ENCODE data around the gene SNAI1. TPM values are rescaled to one million over a fixed set of nuclear protein-coding genes. Genes with fewer than 3 reads are reported as not detected.

SNAI1 gene
- total and polyA plus RNA-seq, 8 donors = 0.37 to 7.1 (median 2.7) TPM; not detected in 2

DNA sequence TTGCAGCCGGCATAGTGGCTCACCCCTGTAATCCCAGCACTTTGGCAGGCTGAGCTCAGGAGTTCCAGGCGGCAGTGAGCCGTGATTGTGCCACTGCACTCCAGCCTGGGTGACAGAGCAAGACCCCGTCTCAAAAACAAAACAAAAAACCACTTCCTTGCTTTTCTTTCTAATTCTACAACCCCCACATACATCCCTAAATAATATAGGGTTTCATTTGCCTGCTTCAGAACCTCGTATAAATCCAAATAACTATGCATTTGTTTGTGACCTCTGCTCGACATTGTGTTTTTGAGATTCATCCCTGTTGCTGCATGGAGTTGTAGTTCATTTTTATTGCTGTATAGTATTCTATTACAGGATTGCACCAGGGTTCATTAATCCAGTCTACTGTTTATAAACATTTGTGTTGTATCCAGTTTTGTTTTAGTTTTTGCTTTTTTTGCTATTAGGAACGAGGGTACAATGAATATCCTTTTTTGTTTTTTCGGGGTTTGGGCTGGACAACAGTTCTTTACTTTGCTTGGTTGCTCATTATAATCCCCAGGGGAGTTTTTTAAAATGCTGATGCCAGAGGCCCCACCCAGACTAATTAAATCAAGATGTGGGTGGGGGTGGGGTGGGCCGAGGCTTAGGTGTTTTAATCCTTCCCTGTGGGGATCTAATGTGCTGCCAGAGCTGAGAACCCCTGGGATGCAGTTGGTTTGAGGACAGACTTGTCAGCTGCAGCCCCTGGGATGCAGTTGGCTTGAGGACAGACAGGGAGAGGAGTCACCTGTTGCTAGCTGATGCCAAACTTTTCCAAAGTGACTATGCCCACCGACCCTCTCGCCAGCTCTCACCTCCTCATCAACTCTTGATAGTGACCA lies 2.4 kb upstream of the SNAI1 start:
- Histone ChIP-seq H3K4me3 (no peak overlapping the region), H3K4me1 (peaks cover 27 to 45% (median 43%) of the 10 kb centered on the region in 4 donors), H3K36me3 (no peaks in the 10 kb centered on the region), H3K9me3 (no peaks in the 10 kb centered on the region), H3K27me3 (peaks cover 0 to 12% (median 0%) of the 10 kb centered on the region in 3 donors), H3K27ac (peak overlapping the region in 1 of 5 donors; percentile 83)
- TF ChIP-seq POLR2A (IDR thresholded peaks at IDR 0.05) (no peak), EP300 (IDR thresholded peaks at IDR 0.05) (no peak), POLR2AphosphoS5 (IDR thresholded peaks at IDR 0.05) (no peak)
- TF ChIP-seq, protein P1, sequence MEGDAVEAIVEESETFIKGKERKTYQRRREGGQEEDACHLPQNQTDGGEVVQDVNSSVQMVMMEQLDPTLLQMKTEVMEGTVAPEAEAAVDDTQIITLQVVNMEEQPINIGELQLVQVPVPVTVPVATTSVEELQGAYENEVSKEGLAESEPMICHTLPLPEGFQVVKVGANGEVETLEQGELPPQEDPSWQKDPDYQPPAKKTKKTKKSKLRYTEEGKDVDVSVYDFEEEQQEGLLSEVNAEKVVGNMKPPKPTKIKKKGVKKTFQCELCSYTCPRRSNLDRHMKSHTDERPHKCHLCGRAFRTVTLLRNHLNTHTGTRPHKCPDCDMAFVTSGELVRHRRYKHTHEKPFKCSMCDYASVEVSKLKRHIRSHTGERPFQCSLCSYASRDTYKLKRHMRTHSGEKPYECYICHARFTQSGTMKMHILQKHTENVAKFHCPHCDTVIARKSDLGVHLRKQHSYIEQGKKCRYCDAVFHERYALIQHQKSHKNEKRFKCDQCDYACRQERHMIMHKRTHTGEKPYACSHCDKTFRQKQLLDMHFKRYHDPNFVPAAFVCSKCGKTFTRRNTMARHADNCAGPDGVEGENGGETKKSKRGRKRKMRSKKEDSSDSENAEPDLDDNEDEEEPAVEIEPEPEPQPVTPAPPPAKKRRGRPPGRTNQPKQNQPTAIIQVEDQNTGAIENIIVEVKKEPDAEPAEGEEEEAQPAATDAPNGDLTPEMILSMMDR (IDR thresholded peaks at IDR 0.05) = no peak
- no peak for DNase-seq
- 76 to 86% (median 86%) methylated on average over 11 of the region's 11 CpGs for WGBS, 5 donors
- intact Hi-C loops (cut with DNase I; ENCODE audit: low total_unique reads) = loop anchor here (5.0 to 10.0 kb wide), 2 partner anchors 87 to 194 kb away; no protein-coding TSS in a partner anchor

DNA sequence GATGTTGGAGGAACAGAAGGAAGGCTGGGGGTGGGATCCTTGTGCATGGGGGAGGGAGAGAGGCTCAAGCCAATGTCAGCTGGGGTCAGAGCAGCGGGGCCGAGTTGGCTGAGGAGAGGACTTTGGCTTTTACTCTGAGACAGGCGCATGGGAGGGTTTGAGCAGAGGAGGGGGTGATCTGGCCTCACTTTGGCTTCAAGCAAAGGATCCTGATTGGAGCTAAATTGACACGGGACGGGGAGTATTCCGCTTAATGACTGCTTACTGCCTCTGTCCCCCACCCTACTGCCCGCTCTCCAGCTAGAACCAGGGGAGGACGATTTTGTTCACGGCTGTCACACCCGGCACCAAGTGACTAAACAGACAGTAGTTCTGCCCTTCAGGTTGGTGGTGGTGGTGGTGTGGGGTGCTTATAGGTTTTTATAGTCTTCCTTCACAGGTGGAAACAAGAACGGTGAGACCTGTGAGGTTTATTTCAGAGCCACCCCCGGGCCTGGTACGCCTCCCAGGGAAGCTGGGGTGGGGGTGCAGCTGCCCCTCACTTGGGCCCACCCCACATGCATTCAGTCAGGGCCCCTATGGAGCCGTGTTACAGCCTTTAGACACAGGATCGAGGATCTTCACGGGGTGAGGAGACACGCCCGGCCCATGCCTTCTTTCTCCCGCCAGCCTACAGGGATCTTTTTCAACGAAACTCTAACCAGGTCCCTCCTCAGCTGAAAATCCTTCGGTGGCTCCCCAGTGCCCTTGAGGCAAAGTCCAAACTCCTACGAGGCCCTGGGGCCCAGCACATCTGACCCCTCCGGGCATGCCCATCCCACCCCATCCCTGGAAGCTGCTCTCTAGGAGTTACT lies 1.3 kb upstream of the SNAI1 start:
- H3K4me3 ChIP-seq = no peak overlapping the region
- no peak for TF ChIP-seq POLR2AphosphoS5 (IDR thresholded peaks at IDR 0.05)
- TF ChIP-seq, protein P1 (IDR thresholded peaks at IDR 0.05) = no peak
- TF ChIP-seq EP300 (IDR thresholded peaks at IDR 0.05) = no peak
- TF ChIP-seq POLR2A (IDR thresholded peaks at IDR 0.05) = no peak
- H3K27ac ChIP-seq = peak overlapping the region in 4 of 5 donors; percentile 56 to 83 (median 76)
- peaks cover 0 to 12% (median 0%) of the 10 kb centered on the region in 3 donors for H3K27me3 ChIP-seq
- intact Hi-C loops (cut with DNase I; ENCODE audit: low total_unique reads) = loop anchor here (5.0 to 10.0 kb wide), 2 partner anchors 86 to 193 kb away; no protein-coding TSS in a partner anchor
- H3K9me3 ChIP-seq = no peaks in the 10 kb centered on the region
- H3K36me3 ChIP-seq = no peaks in the 10 kb centered on the region
- DNase-seq = no peak
- H3K4me1 ChIP-seq = peaks cover 31 to 55% (median 46%) of the 10 kb centered on the region in 4 donors
- 73 to 84% (median 79%) methylated on average over 13 to 23 of the region's 23 CpGs for WGBS, 5 donors

DNA sequence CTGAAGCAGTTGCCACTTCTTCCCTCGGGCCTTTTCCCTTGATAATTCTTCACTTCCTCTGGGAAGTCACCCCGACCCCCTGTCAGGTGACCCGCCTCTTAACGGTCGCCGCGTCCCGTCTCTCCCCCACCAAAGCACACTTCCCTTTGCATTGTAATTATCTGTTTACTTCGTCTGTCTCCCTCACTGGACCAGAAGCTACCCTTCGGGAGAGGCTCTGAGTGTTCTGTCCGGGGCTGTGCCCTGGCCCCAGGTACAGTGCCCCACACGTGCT lies 771 bp upstream of the SNAI1 start:
- intact Hi-C loops (cut with DNase I; ENCODE audit: low total_unique reads) = loop anchor here (5.0 to 10.0 kb wide), 2 partner anchors 85 to 193 kb away; no protein-coding TSS in a partner anchor
- no peak for DNase-seq
- Histone ChIP-seq H3K4me3 (peak overlapping the region; percentile 45 to 59 (median 50)), H3K27ac (peak overlapping the region in 4 of 5 donors; percentile 56 to 83 (median 76)), H3K36me3 (no peaks in the 10 kb centered on the region), H3K4me1 (peaks cover 31 to 61% (median 50%) of the 10 kb centered on the region in 4 donors), H3K9me3 (no peaks in the 10 kb centered on the region), H3K27me3 (peaks cover 0 to 12% (median 0%) of the 10 kb centered on the region in 3 donors)
- whole genome bisulfite sequencing, 5 donors = 17 to 28% (median 23%) methylated on average over 12 of the region's 12 CpGs
- TF ChIP-seq EP300 (IDR thresholded peaks at IDR 0.05) (no peak), POLR2AphosphoS5 (IDR thresholded peaks at IDR 0.05) (no peak), POLR2A (IDR thresholded peaks at IDR 0.05) (no peak)
- TF ChIP-seq, protein P1 (IDR thresholded peaks at IDR 0.05) = no peak

Data from stomach (tissue), 9 donors.